ENCODE data around the gene CTNNA2. TPM values are rescaled to one million over a fixed set of nuclear protein-coding genes. Genes with fewer than 3 reads are reported as not detected.

The CTNNA2 gene
- polyA plus RNA-seq, 2 of the 4 experiments (the other 2 are of a cell fraction) = 0.50 to 0.94 TPM

- Histone ChIP-seq H3K4me1 (peaks cover 12% of the 10 kb centered on the region), H3K9me3 (peaks cover 12% of the 10 kb centered on the region; the same call in 1 of the 3 replicates), H3K4me2 (no peak overlapping the region), H3K27ac (no peak overlapping the region), H3K4me3 (no peak overlapping the region)
- no peak for TF ChIP-seq RFX5 (IDR thresholded peaks at IDR 0.05)
- no peak for TF ChIP-seq HOXB5 (CRISPR knock-in tag; IDR thresholded peaks at IDR 0.05)
- WGBS (ENCODE audit: missing lambda C conversion rate) = 28% methylated on average over 4 of the region's 4 CpGs
- DNase-seq (ENCODE audit: low read depth in 1 of 2, low spot score in 1 of 2) (no peak), ATAC-seq (no peak), FAIRE-seq (no peak)
- POLR2A ChIA-PET = no interaction called here
- CTCF ChIA-PET = interaction anchor here (0.6 kb wide), 1 partner anchor 24 kb away, joined by 4 read pairs; no protein-coding TSS in a partner anchor
Measured at GRCh38 chr2:79713131-79713785, 200.4 kb downstream of the CTNNA2 start.

- ChIA-PET POLR2A (no interaction called here), CTCF (interaction anchor here (0.7 kb wide), 1 partner anchor 1501 kb away, joined by 4 read pairs; no protein-coding TSS in a partner anchor)
- FAIRE-seq (no peak), ATAC-seq (no peak), DNase-seq (ENCODE audit: low read depth in 1 of 2, low spot score in 1 of 2) (no peak)
- Histone ChIP-seq H3K4me1 (peaks cover 12% of the 10 kb centered on the region), H3K9me3 (peaks cover 16% of the 10 kb centered on the region; the same call in 1 of the 3 replicates), H3K27ac (no peak overlapping the region), H3K4me2 (no peak overlapping the region), H3K4me3 (no peak overlapping the region)
- 74% methylated on average over 1 of the region's 1 CpG for WGBS (ENCODE audit: missing lambda C conversion rate)
- TF ChIP-seq PBX3 (IDR thresholded peaks at IDR 0.05) (no peak), REST (IDR thresholded peaks at IDR 0.05) (no peak), RFX5 (IDR thresholded peaks at IDR 0.05) (no peak), MAFK (IDR thresholded peaks at IDR 0.05; ENCODE audit: partially characterized antibody) (no peak), HOXA7 (CRISPR knock-in tag; IDR thresholded peaks at IDR 0.05) (no peak), BHLHE40 (IDR thresholded peaks at IDR 0.05; ENCODE audit: low read depth, low read length) (no peak), ATOH8 (CRISPR knock-in tag; IDR thresholded peaks at IDR 0.05; ENCODE audit: low read depth) (no peak), MYC (IDR thresholded peaks at IDR 0.05; ENCODE audit: borderline replicate concordance, low read length) (no peak), JUNB (IDR thresholded peaks at IDR 0.05) (no peak), CHD2 (IDR thresholded peaks at IDR 0.05; ENCODE audit: low read length, partially characterized antibody) (no peak), BCL3 (IDR thresholded peaks at IDR 0.05) (no peak), HDAC2 (IDR thresholded peaks at IDR 0.05) (no peak), ESRRA (IDR thresholded peaks at IDR 0.05; ENCODE audit: borderline replicate concordance, low read length) (no peak), GATA3 (IDR thresholded peaks at IDR 0.05; ENCODE audit: borderline replicate concordance) (no peak), USF2 (IDR thresholded peaks at IDR 0.05) (no peak)
Measured at GRCh38 chr2:79714283-79714682, 201.4 kb downstream of the CTNNA2 start.

All from A549 (cell line).